Urinary bladder (tissue), 4 donors: Measurements from ENCODE around the gene USP15. TPM values are rescaled to one million over a fixed set of nuclear protein-coding genes. Genes with fewer than 3 reads are reported as not detected.
A peak's percentile ranks its signal among the peaks of the same experiment; 100 is the strongest.

Experiments
- DNase-seq: peaks from one replicate; pipeline ENCODE4 v3.0.0-alpha.2; 2015; ENCODE audit errors: extremely low spot score
- H3K27ac ChIP-seq: one replicate; pipeline ENCODE4 v1.5.1; 2013; ENCODE audit warnings: low read depth, mild to moderate bottlenecking, moderate library complexity
- H3K36me3 ChIP-seq: one replicate; pipeline ENCODE4 v1.6.1; 2013; ENCODE audit warnings: mild to moderate bottlenecking, moderate library complexity; ENCODE audit not compliant: insufficient read depth
- H3K4me1 ChIP-seq: one replicate; pipeline ENCODE4 v1.6.1; 2013; ENCODE audit warnings: mild to moderate bottlenecking, moderate library complexity; ENCODE audit not compliant: insufficient read depth
- H3K4me3 ChIP-seq: one replicate; pipeline ENCODE4 v1.5.1; 2013; ENCODE audit warnings: low read depth, low read length
- WGBS: extraction: QIAGEN DNeasy Blood & Tissue Kit; methylation state at CpG from one replicate; pipeline ENCODE4 v1.1.7; 2013; 5-methylcytosine and 5-hydroxymethylcytosine counted together
- polyA plus RNA-seq: library from polyadenylated mRNA; stranded (reverse); fragments of 200-250 nt; gene quantifications from one replicate; pipeline ENCODE4 v1.2.3, GENCODE V29; 2013
- total RNA-seq: library from RNA; depleted of rRNA; stranded (reverse); fragments of >200 nt; gene quantifications from one replicate; pipeline ENCODE4 v1.2.3, GENCODE V29; 2014
- donor health status: healthy with polysubstance abuse.
- donor health status: healthy.

Gene USP15
- total and polyA plus RNA-seq, 2 donors: 31.9 to 135 TPM

DNA sequence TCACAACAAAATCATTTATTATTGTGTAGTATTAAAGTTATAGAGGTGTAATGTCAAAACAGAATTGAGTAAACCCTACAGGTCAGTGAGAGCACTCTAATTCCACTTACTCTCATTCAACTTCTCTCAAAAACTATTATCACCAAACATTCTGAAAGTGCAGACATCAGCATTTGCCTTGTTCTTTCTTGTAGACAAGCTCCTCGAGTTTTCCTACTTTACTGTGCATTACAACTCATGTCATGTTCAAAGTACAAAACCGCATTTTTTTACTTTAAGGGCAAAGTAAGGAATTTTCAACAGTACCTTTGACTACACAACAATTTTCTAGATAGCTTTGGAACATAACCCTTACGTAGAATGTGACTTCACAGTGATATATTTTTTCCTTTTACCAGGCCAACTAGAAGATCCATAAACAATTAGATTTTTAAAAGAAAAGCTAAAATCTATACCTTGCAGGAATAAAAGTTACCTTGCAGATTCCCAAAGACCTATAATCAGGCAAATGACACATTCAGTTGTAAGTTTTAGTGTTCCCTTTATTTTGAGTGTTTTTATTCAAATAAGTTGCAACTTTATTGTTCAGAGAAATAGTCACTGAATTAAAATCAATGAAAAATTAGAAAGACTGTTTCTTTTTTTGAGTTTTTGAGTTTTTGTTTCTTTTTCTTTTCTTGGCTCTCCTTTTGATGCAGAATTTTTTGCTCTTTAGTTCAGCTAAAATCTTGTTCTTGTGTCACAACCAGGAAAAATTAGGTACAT is 12.7 kb upstream of the USP15 start:
- Histone ChIP-seq H3K27ac (no peak overlapping the region), H3K4me3 (no peak overlapping the region), H3K36me3 (no peaks in the 10 kb centered on the region), H3K4me1 (no peaks in the 10 kb centered on the region)
- WGBS: 90% methylated on average over 3 of the region's 3 CpGs
- no peak for DNase-seq

DNA sequence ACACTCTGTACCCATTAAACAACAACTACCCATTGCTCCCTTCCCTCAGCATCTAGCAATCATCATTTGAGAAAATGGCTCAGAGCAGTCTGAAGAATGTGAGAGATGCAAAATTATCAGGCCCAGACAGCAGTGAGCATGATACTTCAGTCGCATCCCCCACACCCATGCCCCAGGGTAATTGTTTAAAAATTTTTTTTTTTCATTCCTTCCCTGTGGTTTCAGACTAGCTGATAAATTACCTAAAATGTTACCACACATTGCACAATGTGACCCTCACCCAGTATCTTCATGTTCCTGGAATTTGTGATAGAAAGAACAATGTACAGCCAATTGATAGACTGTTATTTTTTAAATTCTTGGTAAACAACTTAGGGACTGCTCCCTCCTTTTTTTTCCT is 11.3 kb upstream of the USP15 start:
- no peak overlapping the region for H3K27ac ChIP-seq
- H3K36me3 ChIP-seq: no peaks in the 10 kb centered on the region
- 81% methylated on average over 1 of the region's 1 CpG for WGBS
- H3K4me3 ChIP-seq: no peak overlapping the region
- H3K4me1 ChIP-seq: no peaks in the 10 kb centered on the region
- DNase-seq: no peak

DNA sequence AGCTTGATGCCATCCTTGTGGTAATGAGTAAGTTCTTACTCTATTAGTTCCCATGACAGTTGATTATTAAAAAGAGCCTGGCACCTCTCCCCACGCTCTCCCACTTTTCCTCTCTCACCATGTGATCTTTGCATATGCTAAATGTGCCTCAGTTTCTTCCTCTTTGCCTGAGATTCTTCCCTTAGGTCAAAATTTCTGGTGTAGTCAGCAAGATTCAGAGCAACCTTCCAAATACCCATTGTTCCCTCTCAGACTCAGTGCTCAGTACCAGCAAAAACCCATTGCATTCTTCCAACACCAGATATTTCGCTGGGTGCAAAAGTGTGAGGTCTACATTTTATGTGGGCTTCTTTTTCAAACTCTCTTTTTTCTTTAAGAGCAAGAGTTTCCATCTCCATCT is 10.8 kb upstream of the USP15 start:
- WGBS: 91% methylated on average over 2 of the region's 2 CpGs
- Histone ChIP-seq H3K36me3 (no peaks in the 10 kb centered on the region), H3K4me1 (no peaks in the 10 kb centered on the region), H3K27ac (no peak overlapping the region), H3K4me3 (no peak overlapping the region)
- DNase-seq: no peak

GRCh38 chr12:62250671-62251608 is 9.3 kb upstream of the USP15 start:
- Histone ChIP-seq H3K4me1 (no peaks in the 10 kb centered on the region), H3K27ac (no peak overlapping the region), H3K4me3 (no peak overlapping the region), H3K36me3 (no peaks in the 10 kb centered on the region)
- no peak for DNase-seq
- 61% methylated on average over 3 of the region's 3 CpGs for WGBS

DNA sequence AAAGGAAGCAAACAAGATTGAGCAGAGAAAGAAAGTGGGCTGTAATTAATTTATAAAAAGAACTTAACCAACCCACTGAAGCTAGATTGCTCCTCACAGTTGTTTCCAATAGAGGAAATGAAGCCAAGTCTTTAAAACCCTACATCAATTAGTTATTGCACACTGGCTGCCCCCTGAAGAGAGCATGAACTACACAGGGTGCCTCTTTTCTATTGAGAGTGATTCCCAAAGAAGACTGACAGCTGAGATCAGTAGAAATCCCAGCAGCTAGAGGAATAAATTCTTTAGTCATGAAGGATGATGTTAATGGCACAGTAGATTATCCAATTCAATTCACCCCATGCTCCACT is 8.6 kb upstream of the USP15 start:
- no peak overlapping the region for H3K27ac ChIP-seq
- no peaks in the 10 kb centered on the region for H3K36me3 ChIP-seq
- H3K4me3 ChIP-seq: no peak overlapping the region
- no peaks in the 10 kb centered on the region for H3K4me1 ChIP-seq
- no peak for DNase-seq

DNA sequence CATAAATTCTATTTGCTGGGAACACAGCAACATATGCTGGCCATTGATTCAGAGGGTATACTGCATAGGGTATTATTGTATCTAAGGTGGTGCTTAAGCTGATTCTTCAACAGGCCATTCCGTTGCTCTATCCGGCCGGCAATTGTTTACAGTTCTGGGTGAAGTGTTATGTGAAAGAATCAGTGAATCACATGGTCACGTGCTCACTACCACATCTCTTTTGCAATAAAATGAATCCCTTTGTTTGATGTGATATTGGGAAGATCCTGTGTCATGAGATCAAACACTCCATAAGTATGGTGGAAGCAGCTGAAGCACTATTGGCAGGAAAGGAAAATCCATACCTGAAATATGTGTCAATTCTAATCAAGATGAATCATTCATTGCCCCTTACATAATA is 7.6 kb upstream of the USP15 start:
- DNase-seq: no peak
- H3K36me3 ChIP-seq: no peaks in the 10 kb centered on the region

GRCh38 chr12:62254967-62255366 is 5.2 kb upstream of the USP15 start:
- DNase-seq: no peak
- 94% methylated on average over 3 of the region's 3 CpGs for WGBS
- H3K27ac ChIP-seq: no peak overlapping the region

More for the DNA sequence above, 7.6 kb upstream of the USP15 start:
- H3K4me1 ChIP-seq: no peaks in the 10 kb centered on the region
- no peak overlapping the region for H3K4me3 ChIP-seq
- WGBS: 74% methylated on average over 4 of the region's 4 CpGs
- no peak overlapping the region for H3K27ac ChIP-seq

DNA sequence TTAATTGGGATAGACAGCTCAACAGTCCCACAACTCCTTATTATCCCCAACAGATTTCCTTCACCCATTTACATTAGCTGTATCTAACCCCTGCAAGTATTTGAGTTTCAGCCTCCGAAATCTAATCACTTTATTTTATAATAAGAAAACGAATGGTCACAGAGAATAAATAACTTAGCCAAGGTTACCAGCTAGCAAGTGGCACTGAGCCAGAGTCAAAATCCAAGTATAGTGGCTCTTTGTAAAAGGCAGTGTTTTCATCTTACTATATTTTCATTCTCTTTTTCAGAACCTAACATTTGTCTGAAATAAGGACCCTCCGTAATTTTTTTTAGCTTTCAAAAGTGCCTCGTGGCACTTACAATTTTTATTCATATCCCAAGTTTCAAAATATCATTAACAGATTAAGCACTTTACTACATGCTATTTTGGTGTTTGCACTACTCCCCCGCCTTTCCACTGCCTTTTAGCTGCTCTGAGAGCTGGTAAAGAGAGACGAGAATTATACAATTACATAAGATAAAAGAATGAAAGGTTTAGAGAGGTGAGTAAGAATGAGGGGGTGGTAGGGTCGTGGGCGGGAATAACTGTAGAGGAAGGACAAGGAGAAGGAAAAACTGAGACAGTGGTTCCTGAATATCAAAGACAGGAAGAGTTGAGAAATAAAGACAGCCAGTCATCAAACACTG is 3.7 kb upstream of the USP15 start:
- Histone ChIP-seq H3K27ac (no peak overlapping the region), H3K4me3 (no peak overlapping the region), H3K4me1 (no peaks in the 10 kb centered on the region), H3K36me3 (no peaks in the 10 kb centered on the region)
- WGBS: 77% methylated on average over 8 of the region's 8 CpGs
- no peak for DNase-seq

More at GRCh38 chr12:62254967-62255366, 5.2 kb upstream of the USP15 start:
- Histone ChIP-seq H3K4me1 (no peaks in the 10 kb centered on the region), H3K36me3 (no peaks in the 10 kb centered on the region), H3K4me3 (no peak overlapping the region)

GRCh38 chr12:62258231-62258630 is 2.0 kb upstream of the USP15 start:
- no peak overlapping the region for H3K27ac ChIP-seq
- H3K36me3 ChIP-seq: no peaks in the 10 kb centered on the region
- H3K4me1 ChIP-seq: no peaks in the 10 kb centered on the region
- no peak for DNase-seq
- WGBS: 90% methylated on average over 3 of the region's 3 CpGs
- H3K4me3 ChIP-seq: no peak overlapping the region

- DNase-seq: no peak
- Histone ChIP-seq H3K4me3 (peak overlapping the region; percentile 96), H3K36me3 (no peaks in the 10 kb centered on the region), H3K4me1 (peaks cover 3% of the 10 kb centered on the region), H3K27ac (peak overlapping the region; percentile 94)
- 41% methylated on average over 10 of the region's 10 CpGs for WGBS
Observed at GRCh38 chr12:62258941-62259630, 1.1 kb upstream of the USP15 start.

GRCh38 chr12:62259631-62259992 is 592 bp upstream of the USP15 start:
- peak overlapping the region; percentile 94 for H3K27ac ChIP-seq
- no peaks in the 10 kb centered on the region for H3K36me3 ChIP-seq
- H3K4me3 ChIP-seq: peak overlapping the region; percentile 96
- under 1% methylated on average over 15 of the region's 15 CpGs for WGBS
- DNase-seq: no peak
- peaks cover 3% of the 10 kb centered on the region for H3K4me1 ChIP-seq

GRCh38 chr12:62260733-62261683 is 804 bp downstream of the USP15 start:
- H3K4me1 ChIP-seq: peaks cover 3% of the 10 kb centered on the region
- WGBS: 2% methylated on average over 26 of the region's 26 CpGs

More at GRCh38 chr12:62260733-62261683, 804 bp downstream of the USP15 start:
- no peak for DNase-seq
- H3K27ac ChIP-seq: peak overlapping the region; percentile 92
- H3K36me3 ChIP-seq: no peaks in the 10 kb centered on the region
- H3K4me3 ChIP-seq: peak overlapping the region; percentile 96
